Measurements from ENCODE around the gene DYNLRB1. TPM values are rescaled to one million over a fixed set of nuclear protein-coding genes. Genes with fewer than 3 reads are reported as not detected.
A peak's percentile ranks its signal among the peaks of the same experiment; 100 is the strongest.

DYNLRB1 gene
- total and polyA plus RNA-seq, 2 of the 13 experiments (the other 11 are each of a cell fraction or from before 2014, with no cell fraction given) = 140 to 244 TPM

GRCh38 chr20:34515484-34516246 lies 557 bp upstream of the DYNLRB1 start (continued):
- TF ChIP-seq KIAA2018 (CRISPR knock-in tag; IDR thresholded peaks at IDR 0.05; ENCODE audit: borderline replicate concordance) (no peak), HNF1A (IDR thresholded peaks at IDR 0.05; ENCODE audit: low read depth) (0 out of 2 replicates have a peak, but pooled peaks have one; percentile 9), HNF1A (CRISPR knock-in tag; IDR thresholded peaks at IDR 0.05; ENCODE audit: borderline replicate concordance) (0 out of 2 replicates have a peak, but pooled peaks have one; percentile 64), ZNF644 (CRISPR knock-in tag; IDR thresholded peaks at IDR 0.05; ENCODE audit: low read depth) (no peak), SKIL (CRISPR knock-in tag; IDR thresholded peaks at IDR 0.05; ENCODE audit: borderline replicate concordance) (no peak), ZBTB7A (CRISPR knock-in tag; IDR thresholded peaks at IDR 0.05) (peak; percentile 65; the same call in 1 of the 2 replicates), ATF2 (CRISPR knock-in tag; IDR thresholded peaks at IDR 0.05) (0 out of 2 replicates have a peak, but pooled peaks have one; percentile 7), ZNF382 (CRISPR knock-in tag; IDR thresholded peaks at IDR 0.05; ENCODE audit: borderline replicate concordance) (no peak), DBP (CRISPR knock-in tag; IDR thresholded peaks at IDR 0.05; ENCODE audit: not compliant biosample characterization) (no peak), TP53 (CRISPR knock-in tag; conservative IDR thresholded peaks at IDR 0.05) (0 out of 2 replicates have a peak, but pooled peaks have one; percentile 17)

Data from HepG2 (cell line).